IPS DF 6.9 (cell line): Measurements from ENCODE around the gene MYCL.
A peak's percentile ranks its signal among the peaks of the same experiment; 100 is the strongest.

Experiments
- DNase-seq: peaks from one replicate; pipeline ENCODE4 v3.0.0-alpha.2; 2013; ENCODE audit warnings: low read depth, low spot score
- H3K27ac ChIP-seq: one replicate; pipeline ENCODE4 v1.5.1; 2013; ENCODE audit warnings: low read length, control low read depth
- H3K27me3 ChIP-seq: 2 replicates; pipeline ENCODE4 v1.6.1; 2013; ENCODE audit warnings: mild to moderate bottlenecking, low read length; ENCODE audit not compliant: control insufficient read depth, insufficient read depth
- H3K36me3 ChIP-seq: 2 replicates; pipeline ENCODE4 v1.6.1; 2013; ENCODE audit warnings: low read length; ENCODE audit not compliant: control insufficient read depth, insufficient read depth
- H3K4me1 ChIP-seq: 2 replicates; pipeline ENCODE4 v1.6.1; 2013; ENCODE audit warnings: low read length; ENCODE audit not compliant: control insufficient read depth, insufficient read depth
- H3K4me3 ChIP-seq: 2 replicates; pipeline ENCODE4 v1.5.1; 2013; ENCODE audit warnings: mild to moderate bottlenecking, low read length
- H3K9me3 ChIP-seq: 2 replicates; pipeline ENCODE4 v1.6.1; 2013; ENCODE audit warnings: low read length, inconsistent platforms; ENCODE audit not compliant: control insufficient read depth, insufficient read depth
- WGBS: extraction: QIAGEN DNeasy Blood & Tissue Kit; methylation state at CpG from one replicate; pipeline ENCODE4 v1.1.7; 2013; ENCODE audit warnings: mixed read lengths, missing lambda C conversion rate; ENCODE audit not compliant: insufficient read length, insufficient coverage; 5-methylcytosine and 5-hydroxymethylcytosine counted together

MYCL gene

GRCh38 chr1:39899611-39900538 is 1.8 kb downstream of the MYCL start:
- H3K4me3 ChIP-seq, result peak overlapping the region; percentile 97; the same call in 1 of the 2 replicates
- H3K27me3 ChIP-seq, result no peaks in the 10 kb centered on the region; the same call in 1 of the 2 replicates
- peaks cover 11% of the 10 kb centered on the region; the same call in 1 of the 2 replicates for H3K4me1 ChIP-seq
- no peaks in the 10 kb centered on the region for H3K9me3 ChIP-seq
- DNase-seq, result no peak
- WGBS, result no CpG with 5 or more reads among the region's 8 CpGs
- no peak overlapping the region for H3K27ac ChIP-seq
- 0 out of 2 replicates have a peak, but pooled peaks cover 3% of the 10 kb centered on the region for H3K36me3 ChIP-seq

- H3K4me3 ChIP-seq, result no peak overlapping the region
- 0 out of 2 replicates have a peak, but pooled peaks cover 3% of the 10 kb centered on the region for H3K36me3 ChIP-seq
- H3K27me3 ChIP-seq, result no peaks in the 10 kb centered on the region; the same call in 1 of the 2 replicates
- DNase-seq, result no peak
- peak overlapping the region; percentile 7 for H3K27ac ChIP-seq
- no peaks in the 10 kb centered on the region for H3K9me3 ChIP-seq
- H3K4me1 ChIP-seq, result peaks cover 13% of the 10 kb centered on the region
- no CpG with 5 or more reads among the region's 14 CpGs for WGBS
Observed at GRCh38 chr1:39898648-39899603, 2.8 kb downstream of the MYCL start.

GRCh38 chr1:39898191-39898590 is 3.5 kb downstream of the MYCL start:
- no peak for DNase-seq
- Histone ChIP-seq H3K4me1 (peaks cover 17% of the 10 kb centered on the region), H3K36me3 (0 out of 2 replicates have a peak, but pooled peaks cover 3% of the 10 kb centered on the region), H3K9me3 (no peaks in the 10 kb centered on the region), H3K4me3 (no peak overlapping the region), H3K27ac (peak overlapping the region; percentile 7), H3K27me3 (no peaks in the 10 kb centered on the region; the same call in 1 of the 2 replicates)
- WGBS, result no CpG with 5 or more reads among the region's 3 CpGs

DNA sequence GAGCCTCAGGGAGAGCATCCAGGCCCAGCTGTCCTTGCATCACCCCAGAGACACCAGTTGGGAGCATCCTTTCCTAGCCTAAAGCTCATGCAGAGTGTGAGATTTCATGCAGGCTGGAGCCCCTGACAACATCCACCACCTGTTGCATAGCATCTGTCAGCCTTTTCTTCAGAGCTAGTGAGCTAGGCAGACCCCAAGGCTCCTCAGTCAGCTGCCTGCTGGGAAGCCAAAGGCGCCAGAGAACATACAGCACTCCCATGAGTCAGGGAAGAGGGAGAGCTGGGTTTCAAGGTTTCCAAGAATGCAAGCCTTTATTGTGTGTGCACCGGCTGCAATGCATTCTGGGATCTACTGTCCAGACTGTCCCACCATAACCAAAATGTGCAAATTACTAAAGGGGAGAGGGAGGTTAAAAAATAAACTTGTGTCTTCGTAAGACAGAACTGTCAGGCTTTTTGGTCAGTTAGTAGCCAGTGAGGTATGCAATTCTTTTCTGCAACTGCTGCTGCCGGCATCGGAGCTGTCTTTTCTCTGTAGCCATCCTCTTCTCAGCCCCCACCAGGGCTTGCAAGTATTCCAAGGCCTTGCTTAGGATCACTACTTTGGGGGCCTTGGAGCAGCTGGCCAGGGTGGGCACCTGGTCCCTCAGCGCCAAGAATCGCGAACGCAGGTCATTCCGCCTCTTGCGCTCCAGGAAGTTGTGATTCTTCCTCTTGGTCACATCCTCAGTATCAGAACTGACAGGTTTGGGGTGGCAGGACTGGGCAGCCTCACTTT is 4.6 kb downstream of the MYCL start:
- Histone ChIP-seq H3K36me3 (0 out of 2 replicates have a peak, but pooled peaks cover 3% of the 10 kb centered on the region), H3K27me3 (no peaks in the 10 kb centered on the region), H3K4me1 (peaks cover 19% of the 10 kb centered on the region), H3K27ac (no peak overlapping the region), H3K9me3 (no peaks in the 10 kb centered on the region), H3K4me3 (no peak overlapping the region)
- DNase-seq, result no peak
- no CpG with 5 or more reads among the region's 11 CpGs for WGBS

GRCh38 chr1:39895731-39896480 is 5.8 kb downstream of the MYCL start:
- WGBS, result no CpG with 5 or more reads among the region's 5 CpGs
- H3K4me3 ChIP-seq, result no peak overlapping the region
- H3K36me3 ChIP-seq, result 0 out of 2 replicates have a peak, but pooled peaks cover 3% of the 10 kb centered on the region
- DNase-seq, result no peak
- H3K27ac ChIP-seq, result no peak overlapping the region
- H3K27me3 ChIP-seq, result no peaks in the 10 kb centered on the region
- no peaks in the 10 kb centered on the region for H3K9me3 ChIP-seq
- peaks cover 19% of the 10 kb centered on the region for H3K4me1 ChIP-seq

- no peaks in the 10 kb centered on the region for H3K9me3 ChIP-seq
- H3K36me3 ChIP-seq, result 0 out of 2 replicates have a peak, but pooled peaks cover 3% of the 10 kb centered on the region
- no peak for DNase-seq
- no peak overlapping the region for H3K27ac ChIP-seq
- H3K4me1 ChIP-seq, result peaks cover 17% of the 10 kb centered on the region
- H3K27me3 ChIP-seq, result no peaks in the 10 kb centered on the region
- WGBS, result no CpG with 5 or more reads among the region's 3 CpGs
- H3K4me3 ChIP-seq, result no peak overlapping the region
Observed at GRCh38 chr1:39894884-39895495, 6.7 kb downstream of the MYCL start.

DNA sequence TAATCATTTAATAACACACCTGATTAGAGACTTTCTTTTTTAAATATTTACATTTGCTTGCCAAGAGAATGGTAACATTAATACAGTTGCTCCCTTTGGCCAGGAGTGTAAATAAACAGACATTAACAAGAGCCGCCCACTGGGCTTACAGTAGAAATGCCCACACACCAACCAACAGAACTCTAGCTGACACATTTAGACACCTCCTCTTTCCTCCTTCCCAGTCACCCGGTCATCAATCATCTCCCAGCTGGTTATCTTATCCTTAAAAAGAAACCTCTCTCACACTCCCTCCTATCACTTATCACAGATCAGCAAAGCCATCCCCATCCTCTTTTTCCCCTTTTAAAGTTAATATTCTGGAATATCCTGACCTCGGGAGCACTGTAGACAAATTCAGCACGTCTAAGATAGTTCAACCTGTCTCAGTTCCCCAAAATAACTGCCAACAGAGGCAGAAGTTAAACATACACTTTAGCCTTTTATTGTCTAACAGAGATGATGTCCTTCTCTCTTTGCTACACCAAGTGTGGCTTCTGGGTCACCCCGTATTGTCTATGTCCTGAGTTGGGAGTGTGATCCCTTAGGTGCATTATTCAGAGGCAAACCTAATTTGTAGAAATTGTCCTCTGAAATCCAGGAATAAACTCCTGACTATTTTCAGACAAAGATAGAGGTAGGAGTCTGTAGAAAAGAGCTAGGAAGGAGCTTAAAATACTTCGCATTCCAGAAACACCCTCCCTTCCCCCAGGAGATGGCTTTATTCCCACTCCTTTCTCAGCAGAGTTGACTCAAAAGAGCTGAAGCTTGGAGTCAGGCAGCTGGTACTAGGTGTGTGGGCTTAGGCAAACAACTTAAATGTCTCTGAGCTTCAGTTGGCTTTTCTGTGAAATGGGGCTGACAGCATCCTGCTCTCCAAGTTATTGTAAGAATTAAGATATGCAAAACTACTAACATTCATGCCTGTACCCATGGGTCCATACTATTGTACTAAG is 8.8 kb downstream of the MYCL start:
- peak overlapping the region; percentile 69 for H3K27ac ChIP-seq
- no CpG with 5 or more reads among the region's 6 CpGs for WGBS

GRCh38 chr1:39890880-39891279 is 10.8 kb downstream of the MYCL start:
- H3K4me1 ChIP-seq, result peaks cover 8% of the 10 kb centered on the region
- no peak overlapping the region for H3K4me3 ChIP-seq
- H3K36me3 ChIP-seq, result no peaks in the 10 kb centered on the region
- DNase-seq, result no peak
- WGBS, result no CpG with 5 or more reads among the region's 1 CpG
- H3K9me3 ChIP-seq, result no peaks in the 10 kb centered on the region
- H3K27me3 ChIP-seq, result no peaks in the 10 kb centered on the region
- H3K27ac ChIP-seq, result no peak overlapping the region

More for the DNA sequence above, 8.8 kb downstream of the MYCL start:
- Histone ChIP-seq H3K9me3 (no peaks in the 10 kb centered on the region), H3K4me3 (no peak overlapping the region), H3K27me3 (no peaks in the 10 kb centered on the region), H3K4me1 (peaks cover 10% of the 10 kb centered on the region), H3K36me3 (0 out of 2 replicates have a peak, but pooled peaks cover 3% of the 10 kb centered on the region)
- DNase-seq, result no peak
